GM08714 (cell line): Measurements from ENCODE around the gene PNMT.
"Not testable (repeated sequence)": the region's sequence is repeated elsewhere in the genome, so short reads cannot be mapped to it uniquely, and the experiment has no call there.

Source experiments
- H3K4me3 ChIP-seq: fragments of 200-500 bp; sonication (Bioruptor generic); 2 replicates; pipeline ENCODE4 v1.5.1; 2014; ENCODE audit warnings: mild to moderate bottlenecking, low read length, inconsistent platforms
- ZNF274 ChIP-seq: IDR thresholded peaks from 2 replicates; pipeline ENCODE4 v1.6.1; 2012; ENCODE audit warnings: mild to moderate bottlenecking, low read depth, low read length

The PNMT gene

GRCh38 chr17:39695089-39695474, 26.8 kb downstream of the PNMT start:
- TF ChIP-seq ZNF274 = no peak
- no peak overlapping the region for H3K4me3 ChIP-seq

GRCh38 chr17:39696731-39697130, 28.5 kb downstream of the PNMT start:
- TF ChIP-seq ZNF274 = no peak
- no peak overlapping the region for H3K4me3 ChIP-seq

DNA sequence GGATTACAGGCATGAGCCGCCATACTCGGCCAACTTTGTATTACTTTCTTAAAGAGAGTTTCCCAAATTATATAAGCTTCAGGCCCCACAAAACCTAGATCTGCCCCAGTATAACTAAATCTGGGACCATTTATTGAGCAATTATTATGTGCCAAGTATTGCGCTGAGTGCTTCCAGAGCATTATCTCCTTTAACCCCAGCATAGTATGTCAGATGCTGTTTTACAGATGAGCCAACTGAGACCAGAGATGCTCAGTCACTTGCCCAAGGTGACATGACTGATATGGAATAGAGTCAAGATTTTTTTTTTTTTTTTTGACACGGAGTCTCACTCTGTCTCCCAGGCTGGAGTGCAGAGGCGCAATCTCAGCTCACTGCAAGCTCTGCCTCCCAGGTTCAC, 29.7 kb downstream of the PNMT start:
- no peak overlapping the region for H3K4me3 ChIP-seq
- no peak for TF ChIP-seq ZNF274

DNA sequence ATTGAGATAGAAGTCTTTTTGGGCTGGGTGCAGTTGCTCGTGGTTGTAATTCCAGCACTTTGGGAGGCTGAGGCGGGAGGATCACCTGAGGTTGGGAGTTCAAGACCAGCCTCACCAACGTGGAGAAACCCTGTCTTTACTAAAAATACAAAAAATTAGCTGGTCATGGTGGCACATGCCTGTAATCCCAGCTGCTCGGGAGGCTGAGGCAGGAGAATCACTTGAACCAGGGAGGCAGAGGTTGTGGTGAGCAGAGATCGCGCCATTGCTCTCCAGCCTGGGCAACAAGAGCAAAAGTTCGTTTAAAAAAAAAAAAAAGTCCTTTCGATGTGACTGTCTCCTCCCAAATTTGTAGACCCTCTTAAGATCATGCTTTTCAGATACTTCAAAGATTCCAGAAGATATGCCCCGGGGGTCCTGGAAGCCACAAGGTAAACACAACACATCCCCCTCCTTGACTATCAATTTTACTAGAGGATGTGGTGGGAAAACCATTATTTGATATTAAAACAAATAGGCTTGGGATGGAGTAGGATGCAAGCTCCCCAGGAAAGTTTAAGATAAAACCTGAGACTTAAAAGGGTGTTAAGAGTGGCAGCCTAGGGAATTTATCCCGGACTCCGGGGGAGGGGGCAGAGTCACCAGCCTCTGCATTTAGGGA, 31.0 kb downstream of the PNMT start:
- not testable (repeated sequence) for H3K4me3 ChIP-seq

DNA sequence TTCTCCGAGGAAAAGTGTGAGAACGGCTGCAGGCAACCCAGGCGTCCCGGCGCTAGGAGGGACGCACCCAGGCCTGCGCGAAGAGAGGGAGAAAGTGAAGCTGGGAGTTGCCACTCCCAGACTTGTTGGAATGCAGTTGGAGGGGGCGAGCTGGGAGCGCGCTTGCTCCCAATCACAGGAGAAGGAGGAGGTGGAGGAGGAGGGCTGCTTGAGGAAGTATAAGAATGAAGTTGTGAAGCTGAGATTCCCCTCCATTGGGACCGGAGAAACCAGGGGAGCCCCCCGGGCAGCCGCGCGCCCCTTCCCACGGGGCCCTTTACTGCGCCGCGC, 31.5 kb downstream of the PNMT start, which contains the start of gene ERBB2:
Gene ERBB2 (plus strand): TSS at position 247 of the 330 bp plus-strand sequence. CDS start 175 bp downstream, outside the sequence.
- no peak within 1 kb of the TSS; the same call in 1 of the 2 replicates for H3K4me3 ChIP-seq

GRCh38 chr17:39700148-39700987, 32.1 kb downstream of the PNMT start:
- TF ChIP-seq ZNF274 = no peak
- no peak overlapping the region; the same call in 1 of the 2 replicates for H3K4me3 ChIP-seq

More for the DNA sequence above, 31.5 kb downstream of the PNMT start, which contains the start of gene ERBB2:
- no peak for TF ChIP-seq ZNF274

- TF ChIP-seq ZNF274 = no peak
- no peak overlapping the region for H3K4me3 ChIP-seq
Measured at GRCh38 chr17:39701012-39701783, 32.9 kb downstream of the PNMT start.

DNA sequence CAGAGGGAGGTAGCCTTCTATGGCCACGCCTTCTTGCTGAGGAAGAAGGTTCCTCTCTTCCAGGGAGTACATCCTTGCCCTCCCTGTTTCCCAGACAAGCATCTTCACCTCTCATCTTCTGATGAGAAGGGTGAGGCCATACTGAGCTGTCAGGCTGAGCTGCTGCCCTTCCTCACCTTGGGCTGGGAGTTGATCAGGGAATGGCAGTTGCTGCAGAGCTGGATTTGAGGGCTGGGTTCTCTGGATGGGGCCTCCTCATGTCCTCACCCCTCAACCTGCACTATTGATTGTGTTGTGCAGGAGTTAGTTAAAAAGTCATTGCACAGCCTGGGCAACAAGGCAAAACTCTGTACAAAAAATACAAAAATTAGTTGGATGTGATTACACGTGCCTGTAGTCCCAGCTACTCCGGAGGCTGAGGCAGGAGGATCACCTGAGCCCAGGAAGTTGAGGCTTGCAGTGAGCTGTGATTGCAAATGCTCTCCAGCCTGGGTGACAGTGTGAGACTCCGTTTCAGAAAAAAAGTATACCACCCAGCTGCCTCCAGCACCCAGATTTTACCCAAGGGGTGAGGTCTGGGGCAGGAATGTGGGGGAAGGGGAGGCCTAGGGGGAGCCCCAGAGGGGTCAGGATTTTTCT, 33.6 kb downstream of the PNMT start:
- TF ChIP-seq ZNF274 = no peak
- no peak overlapping the region for H3K4me3 ChIP-seq

- H3K4me3 ChIP-seq = no peak overlapping the region
- no peak for TF ChIP-seq ZNF274
Measured at GRCh38 chr17:39702901-39703893, 34.9 kb downstream of the PNMT start.

GRCh38 chr17:39703913-39704312, 35.7 kb downstream of the PNMT start:
- TF ChIP-seq ZNF274 = no peak
- no peak overlapping the region for H3K4me3 ChIP-seq

GRCh38 chr17:39704821-39705551, 36.7 kb downstream of the PNMT start:
- no peak overlapping the region for H3K4me3 ChIP-seq
- no peak for TF ChIP-seq ZNF274

- H3K4me3 ChIP-seq = no peak overlapping the region
- TF ChIP-seq ZNF274 = no peak
Measured at GRCh38 chr17:39705786-39706348, 37.6 kb downstream of the PNMT start.
